ENCODE results near the gene TEX29.

TEX29 gene

GRCh38 chr13:111327730-111328573 is 7.5 kb downstream of the TEX29 start:
- no peaks in the 10 kb centered on the region for H3K9me3 Mint-ChIP-seq
- H3K27me3 Mint-ChIP-seq (ENCODE audit: low read depth): peaks cover 5% of the 10 kb centered on the region
- H3K36me3 Mint-ChIP-seq (ENCODE audit: low read depth): no peaks in the 10 kb centered on the region
- no peak for TF ChIP-seq CTCF (IDR thresholded peaks at IDR 0.05; ENCODE audit: unreplicated experiment in 3 of 3)
- H3K4me1 Mint-ChIP-seq: peaks cover 14% of the 10 kb centered on the region
- H3K4me3 Mint-ChIP-seq: no peak overlapping the region
- no peak overlapping the region for H3K27ac Mint-ChIP-seq

- Mint-ChIP-seq H3K27me3 (ENCODE audit: low read depth) (peaks cover 5% of the 10 kb centered on the region), H3K36me3 (ENCODE audit: low read depth) (no peaks in the 10 kb centered on the region), H3K9me3 (no peaks in the 10 kb centered on the region), H3K4me3 (no peak overlapping the region), H3K27ac (no peak overlapping the region), H3K4me1 (peaks cover 6% of the 10 kb centered on the region)
- TF ChIP-seq CTCF (IDR thresholded peaks at IDR 0.05; ENCODE audit: unreplicated experiment in 3 of 3): no peak
Observed at GRCh38 chr13:111328574-111329410, 8.3 kb downstream of the TEX29 start.

GRCh38 chr13:111329641-111330040 is 9.2 kb downstream of the TEX29 start:
- no peak for TF ChIP-seq CTCF (IDR thresholded peaks at IDR 0.05; ENCODE audit: unreplicated experiment in 3 of 3)
- Mint-ChIP-seq H3K9me3 (peaks cover 4% of the 10 kb centered on the region), H3K27ac (no peak overlapping the region), H3K4me1 (no peaks in the 10 kb centered on the region), H3K36me3 (ENCODE audit: low read depth) (peaks cover 4% of the 10 kb centered on the region), H3K27me3 (ENCODE audit: low read depth) (peaks cover 2% of the 10 kb centered on the region), H3K4me3 (no peak overlapping the region)

GRCh38 chr13:111330066-111330610 is 9.7 kb downstream of the TEX29 start:
- H3K4me3 Mint-ChIP-seq: no peak overlapping the region
- H3K36me3 Mint-ChIP-seq (ENCODE audit: low read depth): peaks cover 4% of the 10 kb centered on the region
- TF ChIP-seq CTCF (IDR thresholded peaks at IDR 0.05; ENCODE audit: unreplicated experiment in 3 of 3): no peak
- H3K27ac Mint-ChIP-seq: no peak overlapping the region
- H3K4me1 Mint-ChIP-seq: no peaks in the 10 kb centered on the region
- H3K9me3 Mint-ChIP-seq: peaks cover 6% of the 10 kb centered on the region
- no peaks in the 10 kb centered on the region for H3K27me3 Mint-ChIP-seq (ENCODE audit: low read depth)

- H3K27me3 Mint-ChIP-seq (ENCODE audit: low read depth): no peaks in the 10 kb centered on the region
- no peaks in the 10 kb centered on the region for H3K4me1 Mint-ChIP-seq
- peaks cover 6% of the 10 kb centered on the region for H3K9me3 Mint-ChIP-seq
- no peak overlapping the region for H3K4me3 Mint-ChIP-seq
- H3K27ac Mint-ChIP-seq: no peak overlapping the region
- TF ChIP-seq CTCF (IDR thresholded peaks at IDR 0.05; ENCODE audit: unreplicated experiment in 3 of 3): no peak
- peaks cover 9% of the 10 kb centered on the region for H3K36me3 Mint-ChIP-seq (ENCODE audit: low read depth)
Observed at GRCh38 chr13:111335298-111335697, 14.9 kb downstream of the TEX29 start.

All from nephron (organoid).